Medulla oblongata (tissue), 1 donor: ENCODE results near the gene ZNF691.
"Not testable (repeated sequence)": the region's sequence is repeated elsewhere in the genome, so short reads cannot be mapped to it uniquely, and the experiment has no call there.

Experiments used
- DNase-seq: peaks from one replicate; pipeline ENCODE4 v3.0.0-alpha.2; 2015; ENCODE audit errors: extremely low spot score

The ZNF691 gene

DNA sequence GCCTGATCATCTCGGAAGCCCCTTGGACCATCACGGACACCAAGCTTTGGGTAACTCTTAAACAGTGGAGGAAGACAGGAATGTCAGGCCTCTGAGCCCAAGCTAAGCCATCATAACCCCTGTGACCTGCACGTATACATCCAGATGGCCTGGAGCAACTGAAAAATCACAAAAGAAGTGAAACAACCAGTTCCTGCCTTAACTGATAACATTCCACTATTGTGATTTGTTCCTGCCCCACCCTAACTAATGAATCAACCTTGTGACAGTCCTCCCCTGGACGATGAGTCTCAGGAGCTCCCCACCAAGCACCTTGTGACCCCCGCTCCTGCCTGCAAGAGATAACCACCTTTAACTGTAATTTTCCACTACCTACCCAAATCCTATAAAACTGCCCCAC is 13.0 kb downstream of the ZNF691 start:
- DNase-seq: not testable (repeated sequence)

DNA sequence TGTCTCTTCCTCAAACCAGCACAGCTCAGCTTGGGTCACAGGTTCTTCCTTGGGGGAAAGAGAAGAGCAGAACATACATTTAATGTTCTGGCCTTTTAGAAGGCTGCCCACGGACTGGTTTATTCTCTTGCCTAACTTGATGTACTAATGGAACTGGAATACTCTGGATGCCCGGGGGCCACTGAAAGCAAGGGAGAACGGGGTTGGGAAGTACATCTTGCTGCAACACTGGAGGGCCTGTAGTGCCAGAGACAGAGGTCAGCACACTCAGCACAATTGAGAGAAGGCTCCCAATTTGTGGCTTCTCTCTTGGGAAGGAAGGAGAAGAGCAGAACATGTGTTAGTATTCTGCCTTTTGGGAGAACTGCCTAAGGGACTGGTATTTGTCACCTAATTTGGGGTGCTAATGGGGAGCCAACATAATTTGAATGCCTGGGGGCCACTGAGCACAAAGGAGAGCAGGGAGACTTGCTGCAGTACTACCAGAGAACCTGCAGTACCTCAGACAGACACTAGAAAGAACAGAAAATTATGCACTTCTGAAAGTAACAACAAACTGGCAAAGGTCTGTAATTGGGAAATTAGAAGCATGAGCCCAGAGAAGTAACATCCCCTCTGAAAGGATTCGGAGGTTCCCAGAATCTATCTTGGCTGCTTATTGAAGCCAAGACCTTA is 14.1 kb downstream of the ZNF691 start:
- no peak for DNase-seq

DNA sequence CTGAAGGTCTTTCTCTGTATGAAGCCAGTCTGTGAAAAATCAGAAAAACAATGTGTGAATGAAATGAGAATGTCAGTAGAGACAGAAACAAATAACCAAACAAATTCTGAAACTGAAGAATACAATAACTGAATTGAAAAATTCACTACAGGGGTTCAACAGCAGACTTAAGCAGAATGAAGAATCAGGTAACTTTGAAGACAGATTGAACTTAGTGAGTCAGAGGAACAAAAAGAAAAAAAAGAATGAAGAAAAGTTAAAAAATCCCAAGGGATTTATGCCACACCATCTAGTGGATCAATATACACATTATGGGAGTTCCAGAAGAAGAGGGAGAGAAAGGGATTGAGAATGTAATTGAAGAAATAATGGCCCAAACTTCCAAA is 14.6 kb downstream of the ZNF691 start:
- DNase-seq: no peak

DNA sequence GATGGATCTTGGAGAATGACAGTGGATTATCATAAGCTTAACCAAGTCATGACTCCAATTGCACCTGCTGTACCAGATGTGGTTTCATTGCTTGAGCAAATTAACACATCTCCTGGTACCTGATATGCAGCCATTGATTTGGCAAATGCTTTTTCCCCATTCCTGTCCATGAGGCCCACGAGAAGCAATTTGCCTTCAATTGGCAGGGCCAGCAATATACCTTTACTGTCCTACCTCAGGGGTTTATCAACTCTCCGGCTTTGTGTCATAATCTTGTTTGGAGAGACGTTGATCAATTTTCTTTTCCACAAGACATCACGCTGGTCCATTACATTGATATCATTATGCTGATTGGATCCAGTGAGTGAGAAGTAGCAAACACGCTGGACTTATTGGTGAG is 20.1 kb downstream of the ZNF691 start:
- no peak for DNase-seq

DNA sequence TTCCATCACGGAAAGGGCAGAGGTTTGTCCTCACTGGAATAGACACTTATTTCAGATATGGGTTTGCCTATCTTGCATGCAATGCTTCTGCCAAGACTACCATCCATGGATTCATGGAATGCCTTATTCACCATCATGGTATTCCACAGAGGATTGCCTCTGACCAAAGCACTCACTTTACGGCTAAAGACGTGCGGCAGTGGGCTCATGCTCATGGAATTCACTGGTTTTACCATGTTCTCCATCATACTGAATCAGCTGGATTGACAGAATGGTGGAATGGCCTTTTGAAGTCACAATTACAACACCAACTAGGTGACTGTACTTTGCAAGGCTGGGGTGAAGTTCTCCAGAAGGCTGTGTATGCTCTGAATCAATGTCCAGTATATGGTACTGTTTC is 22.1 kb downstream of the ZNF691 start:
- DNase-seq: not testable (repeated sequence)

DNA sequence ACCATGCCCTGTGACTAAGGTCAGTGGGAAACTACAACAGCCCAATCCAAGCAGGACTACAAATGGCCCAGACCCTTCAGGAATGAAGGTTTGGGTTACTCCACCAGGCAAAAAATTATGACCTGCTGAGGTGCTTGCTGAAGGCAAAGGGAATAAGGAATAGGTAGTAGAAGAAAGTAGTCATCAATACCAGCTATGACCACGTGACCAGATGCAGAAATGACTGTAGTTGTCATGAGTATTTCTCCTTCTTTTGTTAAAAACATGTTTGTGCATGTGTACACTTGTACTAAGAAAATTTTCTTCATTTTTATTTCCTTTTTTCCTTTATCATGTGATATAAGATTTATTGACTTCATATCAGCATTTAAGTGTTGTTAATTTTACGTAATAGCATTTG is 22.8 kb downstream of the ZNF691 start:
- not testable (repeated sequence) for DNase-seq

DNA sequence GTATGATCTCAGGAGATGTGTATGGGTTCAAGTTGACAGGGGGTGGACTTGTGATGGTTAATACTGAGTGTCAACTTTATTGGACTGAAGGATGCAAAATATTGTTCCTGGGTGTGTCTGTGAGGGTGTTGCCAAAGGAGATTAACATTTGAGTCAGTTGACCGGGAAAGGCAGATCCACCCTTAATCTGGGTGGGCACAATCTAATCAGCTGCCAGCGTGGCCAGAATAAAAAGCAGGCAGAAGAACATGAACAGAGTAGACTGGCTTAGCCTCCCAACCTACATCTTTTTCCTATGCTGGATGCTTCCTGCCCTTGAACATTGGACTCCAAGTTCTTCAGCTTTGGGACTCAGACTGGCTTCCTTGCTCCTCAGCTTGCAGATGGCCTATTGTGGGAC is 23.3 kb downstream of the ZNF691 start:
- not testable (repeated sequence) for DNase-seq

DNA sequence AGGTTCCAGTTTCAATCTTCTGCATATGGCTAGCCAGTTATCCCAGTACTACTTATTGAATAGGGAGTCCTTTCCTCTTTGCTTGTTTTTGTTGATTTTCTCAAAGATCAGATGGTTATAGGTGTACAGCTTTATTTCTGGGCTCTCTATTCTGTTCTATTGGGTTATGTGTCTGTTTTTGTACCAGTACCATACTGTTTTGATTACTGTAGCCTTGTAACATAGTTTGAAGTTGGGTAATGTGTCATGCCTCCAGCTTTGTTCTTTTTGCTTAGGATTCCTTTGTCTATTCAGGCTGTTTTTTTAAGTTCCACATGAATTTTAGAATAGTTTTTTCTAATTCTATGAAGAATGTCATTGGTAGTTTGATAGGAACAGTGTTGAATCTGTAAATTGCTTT is 26.7 kb downstream of the ZNF691 start:
- not testable (repeated sequence) for DNase-seq

DNA sequence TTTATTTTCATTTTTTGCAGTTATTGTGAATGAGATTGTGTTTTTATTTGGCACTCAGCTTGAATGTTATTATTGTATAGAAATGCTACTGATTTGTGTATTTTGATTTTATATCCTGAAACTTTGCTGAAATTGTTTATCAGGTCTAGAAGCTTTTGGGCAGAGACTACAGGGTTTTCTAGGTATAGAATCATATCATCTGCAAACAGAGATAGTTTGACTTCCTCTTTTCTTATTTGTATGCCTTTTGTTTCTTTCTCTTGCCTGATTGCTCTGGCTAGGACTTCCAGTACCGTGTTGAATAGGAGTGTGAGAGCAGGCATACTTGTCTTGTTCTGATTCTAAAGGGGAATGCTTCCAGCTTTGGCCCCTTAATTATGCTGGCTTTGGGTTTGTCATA is 27.3 kb downstream of the ZNF691 start:
- DNase-seq: no peak

DNA sequence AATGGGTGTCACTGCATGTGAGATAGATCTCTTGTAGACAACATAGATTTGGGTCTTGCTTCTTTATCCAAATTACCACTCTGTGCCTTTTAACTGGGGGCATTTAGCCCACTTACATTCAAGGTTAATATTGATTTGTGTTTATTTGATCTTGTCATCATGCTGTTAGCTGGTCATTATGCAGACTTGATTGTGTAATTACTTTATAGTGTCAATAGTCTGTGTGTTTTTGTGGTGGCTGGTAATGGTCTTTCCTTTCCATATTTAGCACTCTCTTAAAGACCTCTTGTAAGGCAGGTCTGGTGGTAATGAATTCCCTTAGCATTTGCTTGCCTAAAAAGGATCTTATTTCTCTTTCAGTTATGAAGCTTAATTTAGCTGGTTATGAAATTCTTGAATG is 29.6 kb downstream of the ZNF691 start:
- no peak for DNase-seq

DNA sequence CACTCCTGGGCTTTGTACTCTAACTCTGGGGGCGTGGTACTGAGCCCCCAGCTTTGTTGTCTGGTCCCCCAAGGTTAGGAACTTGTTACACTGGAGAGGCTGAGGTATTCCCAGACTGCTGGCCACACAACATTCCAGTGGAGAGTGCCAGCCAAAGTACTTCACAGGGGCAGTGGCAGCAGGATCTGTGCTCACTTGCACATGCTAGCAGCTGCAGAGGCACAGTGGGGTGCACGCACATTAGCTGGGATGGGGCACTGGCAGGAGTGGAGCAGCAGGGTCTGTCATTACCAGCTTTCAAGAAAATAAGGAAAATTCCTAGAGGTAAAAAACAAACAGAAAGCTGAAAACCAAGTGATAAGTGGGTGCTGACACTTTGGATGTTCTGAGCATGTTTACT is 31.0 kb downstream of the ZNF691 start:
- DNase-seq: no peak

DNA sequence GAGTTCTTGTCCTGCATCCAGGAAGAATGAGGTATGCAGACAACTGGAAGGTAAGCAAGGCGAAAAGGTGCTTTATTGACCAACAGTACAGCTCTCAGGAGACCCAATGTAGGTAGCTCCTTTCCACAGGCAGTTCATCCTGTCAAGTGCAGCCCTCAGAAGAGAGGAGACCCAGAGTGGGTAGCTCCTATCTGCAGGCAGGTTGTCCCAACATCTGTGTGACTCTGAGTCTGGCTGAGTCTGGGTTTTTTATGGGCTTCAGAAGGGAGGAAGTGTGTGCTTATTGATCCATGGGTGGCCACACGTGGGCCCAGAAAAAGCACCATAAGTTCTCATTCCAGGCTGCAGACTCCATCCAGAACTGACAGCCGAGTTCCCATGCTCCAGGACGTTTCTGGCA is 34.0 kb downstream of the ZNF691 start:
- no peak for DNase-seq

DNA sequence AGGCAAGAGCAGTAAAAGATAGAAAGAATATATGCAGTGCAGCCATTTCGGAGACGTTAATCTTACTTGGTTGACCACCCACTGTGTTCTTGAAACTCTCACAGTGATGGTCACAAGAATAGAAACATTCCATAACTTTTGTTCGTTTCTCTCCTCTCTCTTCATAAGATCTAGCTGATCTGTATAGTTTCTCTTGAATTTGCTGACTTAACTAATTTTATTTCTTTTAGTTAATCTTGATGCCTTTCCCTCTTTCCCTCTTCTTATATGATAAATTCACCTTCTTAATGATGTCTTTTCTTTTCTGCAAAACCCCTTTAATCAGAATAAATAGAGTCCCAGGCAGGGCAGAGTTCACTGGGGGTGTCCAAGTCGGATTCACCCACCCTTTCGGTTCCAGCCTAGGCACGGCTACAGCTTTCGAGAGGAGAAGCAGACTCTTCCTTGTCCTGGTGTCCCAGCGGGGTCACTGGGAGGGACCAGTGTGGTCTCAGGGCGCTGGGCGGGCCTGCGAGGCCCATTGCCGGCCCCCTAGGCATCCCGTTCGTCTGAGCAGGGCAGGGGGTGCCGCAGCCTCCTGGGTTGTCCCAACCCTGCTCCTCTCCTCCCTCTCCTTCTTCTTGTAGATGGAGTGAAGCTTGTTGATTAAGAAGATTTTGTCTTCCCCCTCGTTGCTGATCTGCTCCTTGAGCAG is 39.8 kb downstream of the ZNF691 start:
- DNase-seq: no peak

DNA sequence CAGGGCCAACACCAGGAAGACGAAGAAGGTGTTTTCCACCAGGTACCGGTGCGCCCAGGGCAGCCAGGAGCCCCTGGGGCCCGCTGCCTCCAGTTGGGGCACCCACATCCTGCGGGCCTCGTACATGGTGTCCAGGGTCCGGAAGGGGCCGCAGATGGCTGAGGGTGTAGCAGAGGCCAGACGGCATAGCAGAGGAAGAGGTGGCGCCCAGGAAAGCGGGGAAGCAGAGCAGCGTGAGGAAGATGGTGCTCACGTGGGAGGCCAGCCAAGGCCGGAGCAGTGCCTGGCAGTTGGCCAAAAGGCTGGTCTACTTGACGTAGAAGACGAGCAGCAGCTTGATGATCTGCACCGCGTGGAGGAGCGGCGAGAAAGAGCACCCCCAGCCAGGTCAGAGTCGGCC is 40.4 kb downstream of the ZNF691 start:
- DNase-seq: no peak

DNA sequence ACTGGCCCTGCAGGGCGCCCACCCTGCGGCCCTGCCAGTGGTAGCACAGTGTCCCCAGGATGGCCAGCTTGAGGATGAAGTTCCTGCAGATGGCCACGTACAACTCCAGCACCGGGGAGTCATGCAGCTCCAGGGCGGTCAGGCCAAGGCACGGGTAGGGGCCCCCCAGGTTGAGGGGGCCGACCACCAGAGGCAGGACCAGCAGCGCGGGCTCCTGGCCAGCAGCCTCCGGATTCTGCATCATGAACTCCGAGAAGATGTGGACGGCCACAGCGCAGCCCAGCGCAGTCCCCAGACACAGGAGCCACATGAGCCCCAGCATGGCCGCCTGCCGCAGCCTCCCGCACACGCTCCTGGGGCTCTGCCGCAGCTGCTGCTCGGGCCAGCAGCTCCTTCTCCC is 41.0 kb downstream of the ZNF691 start:
- DNase-seq: no peak

DNA sequence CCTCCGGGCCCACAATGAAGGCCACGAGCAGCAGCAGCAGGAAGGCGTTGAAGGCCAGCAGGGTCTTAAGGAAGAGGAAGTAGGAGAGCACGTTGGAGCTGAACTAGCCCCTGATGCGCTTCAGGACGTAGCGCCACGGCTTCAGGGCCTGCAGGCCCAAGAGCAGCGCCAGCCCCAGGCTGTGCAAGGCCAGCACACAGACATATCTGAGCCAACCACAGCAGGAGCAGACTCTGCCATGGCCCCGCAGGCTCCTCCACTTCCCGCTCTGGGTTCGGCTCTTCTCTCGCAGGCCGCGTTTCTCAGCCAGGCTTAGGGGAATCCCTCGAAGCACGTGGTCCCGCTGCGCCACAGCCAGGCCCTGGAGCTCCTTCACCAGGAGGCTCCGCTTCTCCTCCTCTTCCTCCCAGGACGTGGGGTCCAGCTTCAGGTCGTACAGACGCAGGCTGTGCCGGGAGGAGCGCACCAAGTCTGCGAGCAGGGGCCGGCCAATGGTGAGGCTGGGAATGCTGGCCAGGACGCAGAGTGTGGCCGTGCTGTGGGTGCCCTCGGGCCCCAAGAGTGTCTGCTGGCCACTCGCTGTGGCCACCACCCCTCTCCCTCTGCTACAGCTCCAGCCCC is 41.7 kb downstream of the ZNF691 start:
- DNase-seq: no peak

DNA sequence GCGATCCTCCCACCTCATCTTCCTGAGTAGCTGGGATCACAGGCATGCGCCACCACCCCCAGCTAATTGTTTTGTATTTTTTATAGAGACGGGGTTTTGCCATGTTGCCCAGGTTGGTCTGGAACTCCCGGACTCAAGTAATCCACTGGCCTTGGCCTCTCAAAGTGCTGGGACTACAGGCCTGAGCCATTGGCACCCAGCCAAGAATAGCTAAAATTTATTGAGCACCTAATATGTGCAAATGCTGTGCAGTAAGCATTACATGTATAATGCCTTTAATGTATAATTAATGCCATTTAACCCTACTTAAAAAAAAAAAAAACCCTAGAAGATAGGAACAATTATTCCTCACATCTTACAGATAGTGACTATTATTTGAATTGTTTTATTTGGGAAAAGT is 42.9 kb downstream of the ZNF691 start:
- no peak for DNase-seq

DNA sequence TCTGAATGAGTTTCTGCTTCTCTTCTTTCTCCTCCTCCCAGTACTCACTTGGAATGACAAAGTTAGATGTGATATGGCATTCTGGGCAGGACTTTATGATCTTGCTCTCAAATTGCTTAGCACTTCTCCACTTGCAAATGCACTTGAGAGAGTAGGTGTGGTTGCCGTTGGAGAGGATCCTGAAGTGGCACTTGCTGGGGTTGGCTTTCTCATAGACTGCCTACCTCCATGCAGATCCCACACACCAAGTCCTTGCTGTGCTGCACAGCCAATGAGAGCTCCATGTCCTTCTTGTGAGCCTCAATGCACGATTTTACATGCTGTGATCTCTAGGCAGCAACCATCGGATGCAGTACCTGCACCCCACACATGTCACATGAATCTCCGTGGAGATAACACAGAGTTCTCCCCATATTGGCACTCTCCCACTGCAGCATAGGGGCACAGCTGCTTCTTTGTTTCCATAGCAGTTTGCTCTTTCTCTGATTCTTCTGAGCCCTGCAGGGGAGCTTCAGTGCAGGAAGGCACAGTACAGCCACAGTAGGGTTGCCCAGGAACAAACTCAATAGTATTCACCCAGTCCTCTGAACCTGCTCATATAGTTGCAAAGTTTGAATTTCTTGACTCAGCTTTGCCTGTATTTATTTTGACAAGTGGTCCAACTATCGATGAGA is 45.2 kb downstream of the ZNF691 start:
- DNase-seq: peak; percentile 12

DNA sequence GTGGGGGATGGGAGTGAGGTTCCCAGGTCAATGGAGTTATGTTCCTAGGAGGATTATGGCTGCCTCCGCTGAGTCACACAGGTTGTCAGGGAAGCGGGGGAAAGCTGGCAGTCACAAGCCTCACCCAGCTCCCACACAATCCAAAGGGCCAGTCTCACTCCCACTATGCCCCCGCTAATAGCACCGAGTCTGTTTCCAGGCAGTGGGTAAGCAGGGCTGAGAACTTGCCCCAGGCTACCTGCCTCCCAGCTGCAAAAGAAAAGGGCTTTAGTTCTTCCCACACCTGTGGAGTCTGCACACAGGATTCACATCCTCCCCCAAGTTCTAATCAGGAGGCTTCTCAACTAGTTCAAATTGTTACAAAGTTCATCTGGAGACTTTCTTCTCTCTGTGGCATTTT is 53.5 kb downstream of the ZNF691 start:
- DNase-seq: not testable (repeated sequence)
